Transverse colon (tissue), 4 donors: Measurements from ENCODE around the gene TAMALIN.

ENCODE experiments used
- EP300 ChIP-seq: sonication (generic); formaldehyde crosslinking; IDR thresholded peaks from one replicate; pipeline ENCODE4 v1.6.1; 2017; ENCODE audit warnings: antibody characterized with exemption, low read depth
- POLR2A ChIP-seq: fragments of 450-650 bp; IDR thresholded peaks from one replicate; pipeline ENCODE4 v1.6.1; 2016; ENCODE audit warnings: antibody characterized with exemption, mild to moderate bottlenecking, moderate library complexity
- POLR2AphosphoS5 ChIP-seq, 3 donors: sonication (generic); formaldehyde crosslinking; IDR thresholded peaks; one replicate each; pipeline ENCODE4 v1.6.1; 2016; ENCODE audit warnings: antibody characterized with exemption in 3 of 3
- TF ChIP-seq, protein P1 (sequence below), 5 experiments: fragments of 200-600 bp in 3 of 5; fragments of 450-650 bp in 2 of 5; sonication (generic) in 3 of 5; IDR thresholded peaks; 1 replicate in 2 of 5; 2 replicates in 3 of 5; pipeline ENCODE4 v1.5.1; 2016 to 2017; ENCODE audit warnings: antibody characterized with exemption in 5 of 5, inconsistent platforms in 3 of 5, mild to moderate bottlenecking in 2 of 5, moderate library complexity in 1 of 5

DNA sequence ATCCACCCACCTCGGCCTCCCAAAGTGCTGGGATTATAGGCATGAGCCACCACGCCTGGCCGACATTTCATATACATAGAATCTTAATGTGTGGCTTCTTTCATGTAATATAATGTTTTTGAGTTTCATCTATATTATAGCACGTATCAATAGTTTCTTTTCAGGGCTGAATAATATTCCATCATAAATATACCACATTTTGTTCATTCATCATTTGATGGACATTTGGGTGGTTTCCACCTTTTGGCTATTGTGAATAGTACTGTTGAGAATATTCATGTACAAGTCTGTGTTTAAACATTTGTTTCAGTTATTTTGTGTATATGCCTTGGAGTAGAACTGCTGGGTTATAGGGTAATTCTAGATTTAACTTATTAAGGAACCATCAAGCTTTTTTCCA lies 43.3 kb upstream of the TAMALIN start:
- TF ChIP-seq, protein P1, sequence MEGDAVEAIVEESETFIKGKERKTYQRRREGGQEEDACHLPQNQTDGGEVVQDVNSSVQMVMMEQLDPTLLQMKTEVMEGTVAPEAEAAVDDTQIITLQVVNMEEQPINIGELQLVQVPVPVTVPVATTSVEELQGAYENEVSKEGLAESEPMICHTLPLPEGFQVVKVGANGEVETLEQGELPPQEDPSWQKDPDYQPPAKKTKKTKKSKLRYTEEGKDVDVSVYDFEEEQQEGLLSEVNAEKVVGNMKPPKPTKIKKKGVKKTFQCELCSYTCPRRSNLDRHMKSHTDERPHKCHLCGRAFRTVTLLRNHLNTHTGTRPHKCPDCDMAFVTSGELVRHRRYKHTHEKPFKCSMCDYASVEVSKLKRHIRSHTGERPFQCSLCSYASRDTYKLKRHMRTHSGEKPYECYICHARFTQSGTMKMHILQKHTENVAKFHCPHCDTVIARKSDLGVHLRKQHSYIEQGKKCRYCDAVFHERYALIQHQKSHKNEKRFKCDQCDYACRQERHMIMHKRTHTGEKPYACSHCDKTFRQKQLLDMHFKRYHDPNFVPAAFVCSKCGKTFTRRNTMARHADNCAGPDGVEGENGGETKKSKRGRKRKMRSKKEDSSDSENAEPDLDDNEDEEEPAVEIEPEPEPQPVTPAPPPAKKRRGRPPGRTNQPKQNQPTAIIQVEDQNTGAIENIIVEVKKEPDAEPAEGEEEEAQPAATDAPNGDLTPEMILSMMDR (IDR thresholded peaks at IDR 0.05) = no peak
- TF ChIP-seq EP300 (no peak), POLR2AphosphoS5 (IDR thresholded peaks at IDR 0.05) (no peak), POLR2A (no peak)
